Liver (tissue), 9 donors: Measurements from ENCODE around the gene TMEM127. TPM values are rescaled to one million over a fixed set of nuclear protein-coding genes. Genes with fewer than 3 reads are reported as not detected.

Experiments
- DNase-seq: peaks from one replicate; pipeline ENCODE4 v3.0.0-alpha.2; 2017; ENCODE audit warnings: low spot score
- H3K27ac ChIP-seq, 2 donors: one replicate each; pipeline ENCODE4 v1.7.0; 2013; ENCODE audit warnings: inconsistent platforms in 2 of 2, low read length in 2 of 2, control low read depth in 1 of 2, low read depth in 1 of 2, mild to moderate bottlenecking in 1 of 2
- H3K27me3 ChIP-seq, 4 donors: one replicate each; pipeline versions ENCODE4 v1.6.1 to v1.7.0; 2013; ENCODE audit warnings: low read length in 3 of 4, inconsistent platforms in 1 of 4, mild to moderate bottlenecking in 1 of 4, moderate library complexity in 1 of 4; ENCODE audit not compliant: control insufficient read depth in 4 of 4, insufficient read depth in 4 of 4
- H3K36me3 ChIP-seq, 4 donors: one replicate each; pipeline versions ENCODE4 v1.6.1 to v1.7.0; 2013; ENCODE audit warnings: low read length in 3 of 4, mild to moderate bottlenecking in 3 of 4, low read depth in 1 of 4, moderate library complexity in 1 of 4; ENCODE audit not compliant: control insufficient read depth in 4 of 4, insufficient read depth in 3 of 4
- H3K4me1 ChIP-seq, 4 donors: one replicate each; pipeline versions ENCODE4 v1.6.1 to v1.7.0; 2013; ENCODE audit warnings: low read length in 3 of 4, mild to moderate bottlenecking in 3 of 4, moderate library complexity in 1 of 4; ENCODE audit not compliant: control insufficient read depth in 4 of 4, insufficient read depth in 4 of 4
- H3K4me3 ChIP-seq, 3 donors: one replicate each; pipeline versions ENCODE4 v1.6.1 to v1.7.0; 2013; ENCODE audit warnings: low read length in 3 of 3, control low read depth in 1 of 3, low read depth in 1 of 3, mild to moderate bottlenecking in 1 of 3
- H3K9ac ChIP-seq, 2 donors: one replicate each; pipeline ENCODE4 v1.7.0; 2013; ENCODE audit warnings: low read length in 2 of 2, mild to moderate bottlenecking in 2 of 2, moderate library complexity in 2 of 2, control low read depth in 1 of 2, low read depth in 1 of 2
- H3K9me3 ChIP-seq, 4 donors: one replicate each; pipeline versions ENCODE4 v1.6.1 to v1.7.0; 2013; ENCODE audit warnings: low read length in 3 of 4; ENCODE audit not compliant: control insufficient read depth in 4 of 4
- ATF3 ChIP-seq: IDR thresholded peaks from 2 replicates; pipeline ENCODE4 v1.6.1; 2016; ENCODE audit warnings: antibody characterized with exemption
- CTCF ChIP-seq: fragments of 150-350 bp; IDR thresholded peaks from 2 replicates; pipeline ENCODE4 v1.5.1; 2017; ENCODE audit warnings: improper control_type of control experiment, low read depth, low read length; ENCODE audit not compliant: missing input control
- EGR1 ChIP-seq, 2 donors: IDR thresholded peaks; 2 replicates each; pipeline ENCODE4 v1.6.1; 2016 to 2018; ENCODE audit warnings: antibody characterized with exemption in 2 of 2, low read depth in 2 of 2
- FOXA1 ChIP-seq: IDR thresholded peaks from 2 replicates; pipeline ENCODE4 v1.6.1; 2016; ENCODE audit warnings: antibody characterized with exemption
- FOXA2 ChIP-seq: IDR thresholded peaks from 2 replicates; pipeline ENCODE4 v1.6.1; 2016; ENCODE audit warnings: antibody characterized with exemption
- GABPA ChIP-seq, 2 donors: IDR thresholded peaks in 1 of 2; conservative IDR thresholded peaks in 1 of 2; 2 replicates each; pipeline ENCODE4 v1.6.1; 2016; ENCODE audit warnings: antibody characterized with exemption in 2 of 2, mild to moderate bottlenecking in 1 of 2, moderate library complexity in 1 of 2
- HNF4A ChIP-seq, 2 donors: conservative IDR thresholded peaks; 2 replicates each; pipeline ENCODE4 v1.6.1; 2016; ENCODE audit warnings: antibody characterized with exemption in 2 of 2, mild to moderate bottlenecking in 2 of 2
- HNF4G ChIP-seq: IDR thresholded peaks from 2 replicates; pipeline ENCODE4 v1.6.1; 2016; ENCODE audit warnings: antibody characterized with exemption
- JUND ChIP-seq, 2 donors: IDR thresholded peaks; 2 replicates each; pipeline ENCODE4 v1.6.1; 2016; ENCODE audit warnings: antibody characterized with exemption in 2 of 2
- MAX ChIP-seq: IDR thresholded peaks from 2 replicates; pipeline ENCODE4 v1.6.1; 2016; ENCODE audit warnings: antibody characterized with exemption
- NR2F2 ChIP-seq: IDR thresholded peaks from 2 replicates; pipeline ENCODE4 v1.6.1; 2016; ENCODE audit warnings: antibody characterized with exemption
- RAD21 ChIP-seq, 2 donors: IDR thresholded peaks; 2 replicates each; pipeline ENCODE4 v1.6.1; 2016; ENCODE audit warnings: antibody characterized with exemption in 2 of 2, mild to moderate bottlenecking in 2 of 2
- RXRA ChIP-seq, 2 donors: IDR thresholded peaks; 2 replicates each; pipeline ENCODE4 v1.6.1; 2017 to 2018; ENCODE audit warnings: antibody characterized with exemption in 2 of 2, mild to moderate bottlenecking in 1 of 2
- SP1 ChIP-seq: IDR thresholded peaks from 2 replicates; pipeline ENCODE4 v1.6.1; 2018; ENCODE audit warnings: antibody characterized with exemption, mild to moderate bottlenecking
- TAF1 ChIP-seq: conservative IDR thresholded peaks from 2 replicates; pipeline ENCODE4 v1.6.1; 2016; ENCODE audit warnings: antibody characterized with exemption, mild to moderate bottlenecking
- YY1 ChIP-seq: IDR thresholded peaks from 2 replicates; pipeline ENCODE4 v1.6.1; 2016; ENCODE audit warnings: antibody characterized with exemption, mild to moderate bottlenecking
- ZBTB33 ChIP-seq: IDR thresholded peaks from 2 replicates; pipeline ENCODE4 v1.6.1; 2016; ENCODE audit warnings: antibody characterized with exemption
- WGBS: extraction: QIAGEN DNeasy Blood & Tissue Kit; methylation state at CpG from one replicate; pipeline ENCODE4 v1.1.7; 2013; 5-methylcytosine and 5-hydroxymethylcytosine counted together
- polyA plus RNA-seq, 2 donors: library from polyadenylated mRNA; stranded (reverse) in 1 of 2; unstranded in 1 of 2; fragments of 200-250 nt in 1 of 2; fragments of >200 nt in 1 of 2; fragmentation: Nextera tagmentation in 1 of 2; extraction: Ambion mirVana in 1 of 2; gene quantifications; one replicate each; pipeline versions ENCODE4 v1.2.1 to v1.2.3, GENCODE V29; 2013 to 2015
- total RNA-seq, 2 donors: library from RNA; depleted of rRNA; stranded (reverse); fragments of >200 nt; gene quantifications; one replicate each; pipeline ENCODE4 v1.2.3, GENCODE V29; 2014
- donor health status: healthy.
- donor health status: healthy.
- donor health status: healthy.
- donor health status: healthy.
- donor health status: healthy.

Gene TMEM127
- total and polyA plus RNA-seq, 4 donors = 11.2 to 27.5 (median 18.4) TPM

GRCh38 chr2:96262306-96262705 is 3.5 kb downstream of the TMEM127 start:
- TF ChIP-seq CTCF = no peak
- no peak for TF ChIP-seq JUND (IDR thresholded peaks at IDR 0.05)
- TF ChIP-seq ATF3 = no peak
- no peak for TF ChIP-seq HNF4G
- no peak for TF ChIP-seq ZBTB33
- no peak for TF ChIP-seq FOXA2
- TF ChIP-seq GABPA (IDR thresholded peaks at IDR 0.05 in 1 of 2, conservative IDR thresholded peaks at IDR 0.05 in 1 of 2) = no peak
- TF ChIP-seq RAD21 (IDR thresholded peaks at IDR 0.05) = no peak
- TF ChIP-seq MAX = no peak
- no peak for TF ChIP-seq TAF1
- TF ChIP-seq RXRA (IDR thresholded peaks at IDR 0.05) = no peak
- TF ChIP-seq NR2F2 = no peak
- no peak for TF ChIP-seq FOXA1
- H3K4me1 ChIP-seq = peaks cover 23 to 74% (median 60%) of the 10 kb centered on the region in 4 donors
- no peaks in the 10 kb centered on the region for H3K9me3 ChIP-seq
- WGBS = 92% methylated on average over 2 of the region's 2 CpGs
- no peak for DNase-seq
- H3K9ac ChIP-seq = no peak overlapping the region
- H3K36me3 ChIP-seq = peaks cover 0 to 3% (median 0%) of the 10 kb centered on the region in 4 donors
- H3K4me3 ChIP-seq = no peak overlapping the region
- peak overlapping the region; percentile 53 to 87 for H3K27ac ChIP-seq
- no peaks in the 10 kb centered on the region for H3K27me3 ChIP-seq

GRCh38 chr2:96261328-96262003 is 4.3 kb downstream of the TMEM127 start:
- H3K9me3 ChIP-seq = no peaks in the 10 kb centered on the region
- peak overlapping the region; percentile 87 to 95 for H3K27ac ChIP-seq
- H3K27me3 ChIP-seq = no peaks in the 10 kb centered on the region
- H3K4me3 ChIP-seq = no peak overlapping the region
- TF ChIP-seq MAX (peak; percentile 53), EGR1 (IDR thresholded peaks at IDR 0.05; ENCODE audit: low read depth in 2 of 2) (peak in 1 of 2 donors; percentile 36), JUND (IDR thresholded peaks at IDR 0.05) (peak; percentile 56 to 75), NR2F2 (no peak), HNF4G (peak; percentile 85), CTCF (no peak), RXRA (IDR thresholded peaks at IDR 0.05) (peak; percentile 56 to 68), HNF4A (conservative IDR thresholded peaks at IDR 0.05) (peak; percentile 95 to 96), TAF1 (no peak), SP1 (peak; percentile 90), ATF3 (peak; percentile 33), GABPA (IDR thresholded peaks at IDR 0.05 in 1 of 2, conservative IDR thresholded peaks at IDR 0.05 in 1 of 2) (peak in 1 of 2 donors; percentile 52), YY1 (peak; percentile 45), RAD21 (IDR thresholded peaks at IDR 0.05) (peak; percentile 33 to 44)
- peak overlapping the region; percentile 14 to 50 for H3K9ac ChIP-seq
- H3K36me3 ChIP-seq = peaks cover 0 to 3% (median 0%) of the 10 kb centered on the region in 4 donors
- no peak for DNase-seq
- peaks cover 18 to 65% (median 52%) of the 10 kb centered on the region in 4 donors for H3K4me1 ChIP-seq
- 34% methylated on average over 6 of the region's 6 CpGs for WGBS
